Liver (tissue), 3 donors: ENCODE measurements around the gene MIA3.

Source experiments
- CTCF ChIP-seq: fragments of 150-350 bp; IDR thresholded peaks from 2 replicates; pipeline ENCODE4 v1.5.1; 2017; ENCODE audit warnings: improper control_type of control experiment, low read depth, low read length; ENCODE audit not compliant: missing input control
- FOXA1 ChIP-seq: IDR thresholded peaks from 2 replicates; pipeline ENCODE4 v1.6.1; 2016; ENCODE audit warnings: antibody characterized with exemption
- GABPA ChIP-seq, 2 donors: IDR thresholded peaks in 1 of 2; conservative IDR thresholded peaks in 1 of 2; 2 replicates each; pipeline ENCODE4 v1.6.1; 2016; ENCODE audit warnings: antibody characterized with exemption in 2 of 2, mild to moderate bottlenecking in 1 of 2, moderate library complexity in 1 of 2
- HNF4A ChIP-seq, 2 donors: conservative IDR thresholded peaks; 2 replicates each; pipeline ENCODE4 v1.6.1; 2016; ENCODE audit warnings: antibody characterized with exemption in 2 of 2, mild to moderate bottlenecking in 2 of 2
- JUND ChIP-seq, 2 donors: IDR thresholded peaks; 2 replicates each; pipeline ENCODE4 v1.6.1; 2016; ENCODE audit warnings: antibody characterized with exemption in 2 of 2
- RAD21 ChIP-seq, 2 donors: IDR thresholded peaks; 2 replicates each; pipeline ENCODE4 v1.6.1; 2016; ENCODE audit warnings: antibody characterized with exemption in 2 of 2, mild to moderate bottlenecking in 2 of 2
- RXRA ChIP-seq, 2 donors: IDR thresholded peaks; 2 replicates each; pipeline ENCODE4 v1.6.1; 2017 to 2018; ENCODE audit warnings: antibody characterized with exemption in 2 of 2, mild to moderate bottlenecking in 1 of 2
- SP1 ChIP-seq: IDR thresholded peaks from 2 replicates; pipeline ENCODE4 v1.6.1; 2018; ENCODE audit warnings: antibody characterized with exemption, mild to moderate bottlenecking
- YY1 ChIP-seq: IDR thresholded peaks from 2 replicates; pipeline ENCODE4 v1.6.1; 2016; ENCODE audit warnings: antibody characterized with exemption, mild to moderate bottlenecking
- TF ChIP-seq, protein P1 (sequence below): IDR thresholded peaks from 2 replicates; pipeline ENCODE4 v1.6.1; 2016; ENCODE audit warnings: antibody characterized with exemption
- TF ChIP-seq, protein P2 (sequence below): IDR thresholded peaks from 2 replicates; pipeline ENCODE4 v1.6.1; 2016; ENCODE audit warnings: antibody characterized with exemption
- TF ChIP-seq, protein P3 (sequence below): IDR thresholded peaks from 2 replicates; pipeline ENCODE4 v1.6.1; 2016; ENCODE audit warnings: antibody characterized with exemption, mild to moderate bottlenecking
- donor health status: healthy.
- donor health status: healthy.

DNA sequence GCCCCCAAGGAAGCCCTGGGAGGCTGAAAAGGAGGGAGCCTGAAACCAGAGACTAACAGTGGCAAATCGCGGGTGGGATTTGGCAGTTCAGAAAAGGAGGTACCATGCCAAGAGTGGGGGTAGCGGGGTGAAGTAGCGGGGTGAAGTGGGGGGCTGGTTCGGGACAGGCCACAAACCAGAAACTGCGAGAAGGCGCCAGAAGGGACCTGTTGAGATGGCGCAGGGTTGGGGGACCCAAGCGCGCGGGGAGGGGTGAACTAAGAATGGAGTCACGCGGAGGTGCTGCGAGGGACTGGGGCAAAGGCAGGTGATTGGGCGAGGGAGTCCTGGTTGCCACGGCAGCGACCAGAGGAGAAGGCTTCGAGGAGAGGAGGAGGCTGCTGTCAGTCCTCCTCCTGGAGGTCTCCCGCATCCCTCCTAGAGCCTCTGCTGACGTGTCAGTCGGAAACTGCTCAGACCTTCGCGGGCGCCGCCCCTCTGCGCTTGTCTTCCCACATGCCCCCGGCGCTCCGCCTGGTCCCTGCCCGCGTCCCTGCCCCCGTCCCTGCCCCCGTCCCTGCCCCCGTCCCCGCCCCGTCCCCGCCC lies 438 bp upstream of the MIA3 start:
- TF ChIP-seq YY1 = peak; percentile 23
- no peak for TF ChIP-seq CTCF
- peak in 1 of 2 donors; percentile 39 for TF ChIP-seq RXRA (IDR thresholded peaks at IDR 0.05)
- TF ChIP-seq SP1 = peak; percentile 54
- no peak for TF ChIP-seq FOXA1
- TF ChIP-seq, protein P1, sequence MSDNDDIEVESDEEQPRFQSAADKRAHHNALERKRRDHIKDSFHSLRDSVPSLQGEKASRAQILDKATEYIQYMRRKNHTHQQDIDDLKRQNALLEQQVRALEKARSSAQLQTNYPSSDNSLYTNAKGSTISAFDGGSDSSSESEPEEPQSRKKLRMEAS = peak; percentile 34
- TF ChIP-seq, protein P2, sequence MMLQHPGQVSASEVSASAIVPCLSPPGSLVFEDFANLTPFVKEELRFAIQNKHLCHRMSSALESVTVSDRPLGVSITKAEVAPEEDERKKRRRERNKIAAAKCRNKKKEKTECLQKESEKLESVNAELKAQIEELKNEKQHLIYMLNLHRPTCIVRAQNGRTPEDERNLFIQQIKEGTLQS = no peak
- peak in 1 of 2 donors; percentile 13 for TF ChIP-seq HNF4A (conservative IDR thresholded peaks at IDR 0.05)
- TF ChIP-seq, protein P3, sequence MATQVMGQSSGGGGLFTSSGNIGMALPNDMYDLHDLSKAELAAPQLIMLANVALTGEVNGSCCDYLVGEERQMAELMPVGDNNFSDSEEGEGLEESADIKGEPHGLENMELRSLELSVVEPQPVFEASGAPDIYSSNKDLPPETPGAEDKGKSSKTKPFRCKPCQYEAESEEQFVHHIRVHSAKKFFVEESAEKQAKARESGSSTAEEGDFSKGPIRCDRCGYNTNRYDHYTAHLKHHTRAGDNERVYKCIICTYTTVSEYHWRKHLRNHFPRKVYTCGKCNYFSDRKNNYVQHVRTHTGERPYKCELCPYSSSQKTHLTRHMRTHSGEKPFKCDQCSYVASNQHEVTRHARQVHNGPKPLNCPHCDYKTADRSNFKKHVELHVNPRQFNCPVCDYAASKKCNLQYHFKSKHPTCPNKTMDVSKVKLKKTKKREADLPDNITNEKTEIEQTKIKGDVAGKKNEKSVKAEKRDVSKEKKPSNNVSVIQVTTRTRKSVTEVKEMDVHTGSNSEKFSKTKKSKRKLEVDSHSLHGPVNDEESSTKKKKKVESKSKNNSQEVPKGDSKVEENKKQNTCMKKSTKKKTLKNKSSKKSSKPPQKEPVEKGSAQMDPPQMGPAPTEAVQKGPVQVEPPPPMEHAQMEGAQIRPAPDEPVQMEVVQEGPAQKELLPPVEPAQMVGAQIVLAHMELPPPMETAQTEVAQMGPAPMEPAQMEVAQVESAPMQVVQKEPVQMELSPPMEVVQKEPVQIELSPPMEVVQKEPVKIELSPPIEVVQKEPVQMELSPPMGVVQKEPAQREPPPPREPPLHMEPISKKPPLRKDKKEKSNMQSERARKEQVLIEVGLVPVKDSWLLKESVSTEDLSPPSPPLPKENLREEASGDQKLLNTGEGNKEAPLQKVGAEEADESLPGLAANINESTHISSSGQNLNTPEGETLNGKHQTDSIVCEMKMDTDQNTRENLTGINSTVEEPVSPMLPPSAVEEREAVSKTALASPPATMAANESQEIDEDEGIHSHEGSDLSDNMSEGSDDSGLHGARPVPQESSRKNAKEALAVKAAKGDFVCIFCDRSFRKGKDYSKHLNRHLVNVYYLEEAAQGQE = peak; percentile 44
- no peak for TF ChIP-seq JUND (IDR thresholded peaks at IDR 0.05)
- TF ChIP-seq GABPA (IDR thresholded peaks at IDR 0.05 in 1 of 2, conservative IDR thresholded peaks at IDR 0.05 in 1 of 2) = no peak
- no peak for TF ChIP-seq RAD21 (IDR thresholded peaks at IDR 0.05)
